Panc1 (cell line): Measurements from ENCODE around the gene ACOT4.
"Not testable (repeated sequence)": the region's sequence is repeated elsewhere in the genome, so short reads cannot be mapped to it uniquely, and the experiment has no call there.

Experiments used
- CTCF ChIP-seq: fragments of 450-650 bp; IDR thresholded peaks from 2 replicates; pipeline ENCODE4 v1.5.1; 2017; ENCODE audit warnings: mild to moderate bottlenecking
- POLR2AphosphoS5 ChIP-seq: IDR thresholded peaks from 2 replicates; pipeline ENCODE4 v1.6.1; 2012; ENCODE audit warnings: mild to moderate bottlenecking, low read depth, low read length, moderate library complexity
- TCF7L2 ChIP-seq: IDR thresholded peaks from 2 replicates; pipeline ENCODE4 v1.6.1; 2011; ENCODE audit warnings: mild to moderate bottlenecking, low read depth, low read length, inconsistent platforms
- TF ChIP-seq, protein P1 (sequence below), 2 experiments: IDR thresholded peaks; 2 replicates each; pipeline ENCODE4 v1.6.1; 2011 to 2012; ENCODE audit warnings: low read depth in 2 of 2, control low read depth in 1 of 2, low read length in 1 of 2, mild to moderate bottlenecking in 1 of 2, moderate library complexity in 1 of 2; ENCODE audit not compliant: insufficient read depth in 1 of 2

DNA sequence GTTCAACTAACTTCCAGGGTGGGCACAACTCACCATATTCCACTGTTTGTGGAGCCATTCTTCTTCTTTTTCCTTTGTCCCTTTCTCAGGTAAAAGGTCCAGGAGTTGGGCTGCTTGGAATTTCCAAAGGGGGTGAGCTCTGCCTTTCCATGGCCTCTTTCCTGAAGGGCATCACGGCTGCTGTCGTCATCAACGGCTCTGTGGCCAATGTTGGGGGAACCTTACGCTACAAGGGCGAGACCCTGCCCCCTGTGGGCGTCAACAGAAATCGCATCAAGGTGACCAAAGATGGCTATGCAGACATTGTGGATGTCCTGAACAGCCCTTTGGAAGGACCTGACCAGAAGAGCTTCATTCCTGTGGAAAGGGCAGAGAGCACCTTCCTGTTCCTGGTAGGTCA is 48.7 kb upstream of the ACOT4 start:
- not testable (repeated sequence) for TF ChIP-seq POLR2AphosphoS5, CTCF, TCF7L2
- TF ChIP-seq, protein P1, sequence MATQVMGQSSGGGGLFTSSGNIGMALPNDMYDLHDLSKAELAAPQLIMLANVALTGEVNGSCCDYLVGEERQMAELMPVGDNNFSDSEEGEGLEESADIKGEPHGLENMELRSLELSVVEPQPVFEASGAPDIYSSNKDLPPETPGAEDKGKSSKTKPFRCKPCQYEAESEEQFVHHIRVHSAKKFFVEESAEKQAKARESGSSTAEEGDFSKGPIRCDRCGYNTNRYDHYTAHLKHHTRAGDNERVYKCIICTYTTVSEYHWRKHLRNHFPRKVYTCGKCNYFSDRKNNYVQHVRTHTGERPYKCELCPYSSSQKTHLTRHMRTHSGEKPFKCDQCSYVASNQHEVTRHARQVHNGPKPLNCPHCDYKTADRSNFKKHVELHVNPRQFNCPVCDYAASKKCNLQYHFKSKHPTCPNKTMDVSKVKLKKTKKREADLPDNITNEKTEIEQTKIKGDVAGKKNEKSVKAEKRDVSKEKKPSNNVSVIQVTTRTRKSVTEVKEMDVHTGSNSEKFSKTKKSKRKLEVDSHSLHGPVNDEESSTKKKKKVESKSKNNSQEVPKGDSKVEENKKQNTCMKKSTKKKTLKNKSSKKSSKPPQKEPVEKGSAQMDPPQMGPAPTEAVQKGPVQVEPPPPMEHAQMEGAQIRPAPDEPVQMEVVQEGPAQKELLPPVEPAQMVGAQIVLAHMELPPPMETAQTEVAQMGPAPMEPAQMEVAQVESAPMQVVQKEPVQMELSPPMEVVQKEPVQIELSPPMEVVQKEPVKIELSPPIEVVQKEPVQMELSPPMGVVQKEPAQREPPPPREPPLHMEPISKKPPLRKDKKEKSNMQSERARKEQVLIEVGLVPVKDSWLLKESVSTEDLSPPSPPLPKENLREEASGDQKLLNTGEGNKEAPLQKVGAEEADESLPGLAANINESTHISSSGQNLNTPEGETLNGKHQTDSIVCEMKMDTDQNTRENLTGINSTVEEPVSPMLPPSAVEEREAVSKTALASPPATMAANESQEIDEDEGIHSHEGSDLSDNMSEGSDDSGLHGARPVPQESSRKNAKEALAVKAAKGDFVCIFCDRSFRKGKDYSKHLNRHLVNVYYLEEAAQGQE (IDR thresholded peaks at IDR 0.05; ENCODE audit: insufficient read depth in 1 of 2, low read depth in 2 of 2, low read length in 1 of 2): not testable (repeated sequence)
